Fibroblast of lung (primary cell): ENCODE data around the gene ITGBL1. TPM values are rescaled to one million over a fixed set of nuclear protein-coding genes. Genes with fewer than 3 reads are reported as not detected.
A peak's percentile ranks its signal among the peaks of the same experiment; 100 is the strongest.

Experiments
- DNase-seq, 2 donors: peaks; one replicate each; pipeline versions ENCODE4 v3.0.0 to v3.0.0-alpha.2; 2010; ENCODE audit warnings: low read depth in 2 of 2
- H2AFZ ChIP-seq: 2 replicates; pipeline ENCODE4 v1.5.1; 2012; ENCODE audit warnings: low read length, control low read depth, inconsistent platforms
- H3K27ac ChIP-seq: 2 replicates; pipeline ENCODE4 v1.5.1; 2011; ENCODE audit warnings: low read length, control low read depth; ENCODE audit not compliant: insufficient read depth
- H3K27me3 ChIP-seq: 2 replicates; pipeline ENCODE4 v1.5.1; 2011; ENCODE audit warnings: mild to moderate bottlenecking, low read length; ENCODE audit not compliant: control insufficient read depth, insufficient read depth
- H3K36me3 ChIP-seq: 2 replicates; pipeline ENCODE4 v1.5.1; 2011; ENCODE audit warnings: low read length; ENCODE audit not compliant: control insufficient read depth, insufficient read depth
- H3K4me1 ChIP-seq: 2 replicates; pipeline ENCODE4 v1.5.1; 2011; ENCODE audit warnings: low read length; ENCODE audit not compliant: control insufficient read depth, insufficient read depth; ENCODE audit errors: extremely low read depth
- H3K4me2 ChIP-seq: 2 replicates; pipeline ENCODE4 v1.5.1; 2011; ENCODE audit warnings: low read length, control low read depth; ENCODE audit not compliant: insufficient read depth; ENCODE audit errors: extremely low read depth
- H3K4me3 ChIP-seq, 4 experiments: fragments of 200-600 bp in 1 of 4; sonication (generic) in 1 of 4; replicated peaks in 1 of 4; 2 replicates each; pipeline ENCODE4 v1.5.1; 2011 to 2016; ENCODE audit warnings: low read length in 4 of 4, low read depth in 3 of 4, mild to moderate bottlenecking in 3 of 4, control low read depth in 2 of 4, inconsistent platforms in 1 of 4, mixed read lengths in 1 of 4; ENCODE audit not compliant: insufficient read depth in 1 of 4; ENCODE audit errors: control extremely low read depth in 1 of 4
- H3K79me2 ChIP-seq: 2 replicates; pipeline ENCODE4 v1.5.1; 2012; ENCODE audit warnings: mild to moderate bottlenecking, low read length, inconsistent platforms; ENCODE audit not compliant: control insufficient read depth, insufficient read depth
- H3K9ac ChIP-seq: 2 replicates; pipeline ENCODE4 v1.5.1; 2011; ENCODE audit warnings: mild to moderate bottlenecking, low read length, control low read depth; ENCODE audit not compliant: insufficient read depth
- H3K9me3 ChIP-seq: 2 replicates; pipeline ENCODE4 v1.5.1; 2012; ENCODE audit warnings: low read depth, low read length; ENCODE audit not compliant: control insufficient read depth, insufficient read depth
- H4K20me1 ChIP-seq: 2 replicates; pipeline ENCODE4 v1.5.1; 2011; ENCODE audit warnings: low read length; ENCODE audit not compliant: control insufficient read depth, insufficient read depth; ENCODE audit errors: extremely low read depth
- CTCF ChIP-seq, 2 donors: IDR thresholded peaks in 1 of 2; conservative IDR thresholded peaks in 1 of 2; 1 replicate in 1 of 2; 2 replicates in 1 of 2; pipeline ENCODE4 v1.5.1; 2011 to 2012; ENCODE audit warnings: low read length in 2 of 2, control low read depth in 1 of 2, inconsistent platforms in 1 of 2, low read depth in 1 of 2, mild to moderate bottlenecking in 1 of 2
- EZH2 ChIP-seq: IDR thresholded peaks from 2 replicates; pipeline ENCODE4 v1.5.1; 2012; ENCODE audit warnings: low read length, control low read depth, mild to moderate bottlenecking; ENCODE audit errors: missing control alignments
- polyA plus RNA-seq, 2 donors: library from polyadenylated mRNA; depleted of rRNA in 1 of 2; stranded (reverse) in 1 of 2; unstranded in 1 of 2; fragments of >200 nt; gene quantifications; 2 replicates each; pipeline ENCODE4 v1.2.1, GENCODE V29; 2011 to 2012; ENCODE audit warnings: missing spikeins in 1 of 2
- total RNA-seq: library from RNA; depleted of rRNA; stranded (reverse); fragments of >200 nt; gene quantifications from 2 replicates; pipeline ENCODE4 v1.2.1, GENCODE V29; 2014

ITGBL1 gene
- total and polyA plus RNA-seq, 2 donors (not counting 1 experiment from before 2014, with no cell fraction given), result 45.1 to 87.4 TPM

- H3K36me3 ChIP-seq, result no peaks in the 10 kb centered on the region
- H4K20me1 ChIP-seq, result no peaks in the 10 kb centered on the region
- H3K4me3 ChIP-seq, result no peak overlapping the region
- no peaks in the 10 kb centered on the region for H3K79me2 ChIP-seq
- H3K27me3 ChIP-seq, result no peaks in the 10 kb centered on the region
- no peaks in the 10 kb centered on the region for H3K4me1 ChIP-seq
- H3K4me2 ChIP-seq, result no peak overlapping the region
- no peak overlapping the region for H3K27ac ChIP-seq
- no peak overlapping the region for H3K9ac ChIP-seq
- no peaks in the 10 kb centered on the region for H3K9me3 ChIP-seq
- TF ChIP-seq EZH2, result no peak
- TF ChIP-seq CTCF (conservative IDR thresholded peaks at IDR 0.05 in 1 of 2, IDR thresholded peaks at IDR 0.05 in 1 of 2; ENCODE audit: low read depth in 1 of 2, low read length in 2 of 2), result no peak
- no peak overlapping the region for H2AFZ ChIP-seq
- DNase-seq, result no peak
Observed at GRCh38 chr13:101576977-101577376, 124.5 kb downstream of the ITGBL1 start.

GRCh38 chr13:101579281-101579802 is 126.9 kb downstream of the ITGBL1 start:
- H3K4me2 ChIP-seq, result no peak overlapping the region
- no peaks in the 10 kb centered on the region for H3K9me3 ChIP-seq
- H3K27ac ChIP-seq, result no peak overlapping the region
- no peaks in the 10 kb centered on the region for H3K36me3 ChIP-seq
- TF ChIP-seq EZH2 (no peak), CTCF (conservative IDR thresholded peaks at IDR 0.05 in 1 of 2, IDR thresholded peaks at IDR 0.05 in 1 of 2; ENCODE audit: low read depth in 1 of 2, low read length in 2 of 2) (no peak)
- no peaks in the 10 kb centered on the region for H3K27me3 ChIP-seq
- no peak overlapping the region for H3K9ac ChIP-seq
- no peaks in the 10 kb centered on the region for H4K20me1 ChIP-seq
- DNase-seq, result peak; percentile 60 to 65
- H2AFZ ChIP-seq, result no peak overlapping the region
- no peaks in the 10 kb centered on the region for H3K4me1 ChIP-seq
- no peak overlapping the region for H3K4me3 ChIP-seq
- no peaks in the 10 kb centered on the region for H3K79me2 ChIP-seq

- no peak overlapping the region for H3K4me2 ChIP-seq
Observed at GRCh38 chr13:101584331-101584730, 131.9 kb downstream of the ITGBL1 start.

More at GRCh38 chr13:101584331-101584730, 131.9 kb downstream of the ITGBL1 start:
- H3K79me2 ChIP-seq, result no peaks in the 10 kb centered on the region
- H2AFZ ChIP-seq, result no peak overlapping the region
- H3K36me3 ChIP-seq, result no peaks in the 10 kb centered on the region
- H3K9ac ChIP-seq, result no peak overlapping the region
- DNase-seq, result no peak
- H3K4me3 ChIP-seq, result no peak overlapping the region
- H4K20me1 ChIP-seq, result no peaks in the 10 kb centered on the region
- no peaks in the 10 kb centered on the region for H3K9me3 ChIP-seq
- TF ChIP-seq EZH2, result no peak
- no peak for TF ChIP-seq CTCF (conservative IDR thresholded peaks at IDR 0.05 in 1 of 2, IDR thresholded peaks at IDR 0.05 in 1 of 2; ENCODE audit: low read depth in 1 of 2, low read length in 2 of 2)
- no peak overlapping the region for H3K27ac ChIP-seq
- no peaks in the 10 kb centered on the region for H3K4me1 ChIP-seq
- H3K27me3 ChIP-seq, result no peaks in the 10 kb centered on the region
